Measurements from ENCODE around the gene CMTM1.
"Not testable (repeated sequence)": the region's sequence is repeated elsewhere in the genome, so short reads cannot be mapped to it uniquely, and the experiment has no call there.

Gene CMTM1

GRCh38 chr16:66605177-66605978 lies 39.1 kb downstream of the CMTM1 start:
- TF ChIP-seq ZFX (IDR thresholded peaks at IDR 0.05; ENCODE audit: borderline replicate concordance): no peak
- no peak for TF ChIP-seq CTCF (IDR thresholded peaks at IDR 0.05)
- H3K27ac ChIP-seq: no peak overlapping the region

- H3K27ac ChIP-seq: no peak overlapping the region
- TF ChIP-seq ZFX (IDR thresholded peaks at IDR 0.05; ENCODE audit: borderline replicate concordance): no peak
- no peak for TF ChIP-seq CTCF (IDR thresholded peaks at IDR 0.05)
Observed at GRCh38 chr16:66605979-66606751, 39.9 kb downstream of the CMTM1 start.

- peak; percentile 98 for TF ChIP-seq CTCF (IDR thresholded peaks at IDR 0.05)
- TF ChIP-seq ZFX (IDR thresholded peaks at IDR 0.05; ENCODE audit: borderline replicate concordance): no peak
- no peak overlapping the region for H3K27ac ChIP-seq
Observed at GRCh38 chr16:66608241-66609138, 42.3 kb downstream of the CMTM1 start.

- TF ChIP-seq CTCF (IDR thresholded peaks at IDR 0.05) (no peak), ZFX (IDR thresholded peaks at IDR 0.05; ENCODE audit: borderline replicate concordance) (no peak)
- no peak overlapping the region for H3K27ac ChIP-seq
Observed at GRCh38 chr16:66609139-66609510, 42.9 kb downstream of the CMTM1 start.

GRCh38 chr16:66610111-66610820 lies 44.0 kb downstream of the CMTM1 start:
- H3K27ac ChIP-seq: no peak overlapping the region
- TF ChIP-seq ZFX (IDR thresholded peaks at IDR 0.05; ENCODE audit: borderline replicate concordance) (no peak), CTCF (IDR thresholded peaks at IDR 0.05) (no peak)

GRCh38 chr16:66611911-66612310 lies 45.7 kb downstream of the CMTM1 start:
- H3K27ac ChIP-seq: not testable (repeated sequence)

- H3K27ac ChIP-seq: no peak overlapping the region
Observed at GRCh38 chr16:66612422-66612821, 46.2 kb downstream of the CMTM1 start.

More at GRCh38 chr16:66612422-66612821, 46.2 kb downstream of the CMTM1 start:
- no peak for TF ChIP-seq CTCF (IDR thresholded peaks at IDR 0.05)
- no peak for TF ChIP-seq ZFX (IDR thresholded peaks at IDR 0.05; ENCODE audit: borderline replicate concordance)
